Measurements from ENCODE around the gene TMEM72. TPM values are rescaled to one million over a fixed set of nuclear protein-coding genes. Genes with fewer than 3 reads are reported as not detected.

TMEM72 gene
- total and polyA plus RNA-seq, 2 donors (not counting 1 experiment from before 2014, with no cell fraction given) = not detected

DNA sequence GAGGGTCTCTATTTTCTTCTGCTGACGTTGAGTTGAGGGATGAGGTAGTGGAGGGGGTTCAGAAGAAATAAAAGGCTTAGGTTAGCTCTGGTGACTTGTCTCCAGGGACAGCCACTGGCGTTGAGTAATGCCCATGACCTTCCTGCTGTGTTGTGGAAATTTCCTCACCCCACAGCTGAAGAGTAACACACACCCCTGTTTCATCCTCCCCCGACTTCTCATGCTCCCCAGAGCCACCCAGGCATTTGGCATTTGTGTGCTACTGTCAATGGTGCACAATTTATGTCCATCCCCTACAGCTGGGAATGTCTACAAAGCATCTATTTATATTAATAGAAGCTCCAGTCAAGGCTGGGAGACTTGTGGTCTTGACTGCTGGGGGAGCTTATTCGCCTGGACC lies 4.7 kb upstream of the TMEM72 start:
- Histone ChIP-seq H3K27me3 (replicated peaks in 1 of 4; ENCODE audit: control extremely low read depth in 1 of 4, control insufficient read depth in 3 of 4, insufficient read depth in 4 of 4, low read length in 3 of 4) (peaks cover 0 to 3% (median 1%) of the 10 kb centered on the region in 4 experiments), H4K20me1 (ENCODE audit: control insufficient read depth, insufficient read depth, low read length, poor library complexity, severe bottlenecking) (no peaks in the 10 kb centered on the region), H3K79me2 (ENCODE audit: control insufficient read depth, insufficient read depth, low read length) (no peaks in the 10 kb centered on the region), H2AFZ (ENCODE audit: insufficient read depth, low read depth, low read length, poor library complexity, severe bottlenecking) (no peak overlapping the region), H3K9ac (ENCODE audit: low read length) (no peak overlapping the region), H3K9me3 (ENCODE audit: control extremely low read depth in 1 of 3, control insufficient read depth in 2 of 3, insufficient read depth in 1 of 3, low read length in 2 of 3) (peaks cover 0 to 4% (median 0%) of the 10 kb centered on the region in 3 donors), H3K4me3 (ENCODE audit: control extremely low read depth in 1 of 5, extremely low read depth in 1 of 5, insufficient read depth in 1 of 5, low read depth in 2 of 5, low read length in 4 of 5) (no peak overlapping the region), H3K4me2 (replicated peaks; ENCODE audit: low read depth, low read length, poor library complexity, severe bottlenecking) (no peak overlapping the region), H3K36me3 (replicated peaks in 1 of 2; ENCODE audit: control extremely low read depth in 1 of 2, control insufficient read depth in 1 of 2, extremely low read depth in 1 of 2, insufficient read depth in 2 of 2, low read length in 1 of 2) (no peaks in the 10 kb centered on the region), H3K4me1 (ENCODE audit: control insufficient read depth in 2 of 2, insufficient read depth in 2 of 2, low read length in 2 of 2) (no peaks in the 10 kb centered on the region), H3K27ac (ENCODE audit: low read length in 2 of 2) (no peak overlapping the region)
- POLR2A ChIA-PET = no interaction called here
- H3K9me3 Mint-ChIP-seq (ENCODE audit: insufficient read depth) = no peaks in the 10 kb centered on the region
- 30% methylated on average over 2 of the region's 4 CpGs for WGBS (ENCODE audit: insufficient coverage)
- H3K4me1 Mint-ChIP-seq = no peaks in the 10 kb centered on the region
- intact Hi-C loops (cut with micrococcal nuclease) = no loop called here
- TF ChIP-seq EZH2 (IDR thresholded peaks at IDR 0.05; ENCODE audit: borderline replicate concordance, insufficient read depth, low read depth, low read length, poor library complexity, severe bottlenecking) (no peak), CTCF (IDR thresholded peaks at IDR 0.05) (no peak)
- CTCF ChIA-PET = no interaction called here
- ATAC-seq (ENCODE audit: low read depth) = no peak
- peaks cover 17% of the 10 kb centered on the region for H3K27me3 Mint-ChIP-seq
- no peak for DNase-seq
- no peak overlapping the region for H3K27ac Mint-ChIP-seq
- H3K4me3 Mint-ChIP-seq = no peak overlapping the region

GRCh38 chr10:44907556-44907955 lies 3.6 kb upstream of the TMEM72 start:
- intact Hi-C loops (cut with micrococcal nuclease) = no loop called here
- H3K27me3 ChIP-seq (replicated peaks in 1 of 4; ENCODE audit: control extremely low read depth in 1 of 4, control insufficient read depth in 3 of 4, insufficient read depth in 4 of 4, low read length in 3 of 4) = peaks cover 0 to 3% (median 1%) of the 10 kb centered on the region in 4 experiments
- TF ChIP-seq CTCF (IDR thresholded peaks at IDR 0.05) = no peak
- peaks cover 0 to 4% (median 0%) of the 10 kb centered on the region in 3 donors for H3K9me3 ChIP-seq (ENCODE audit: control extremely low read depth in 1 of 3, control insufficient read depth in 2 of 3, insufficient read depth in 1 of 3, low read length in 2 of 3)
- H4K20me1 ChIP-seq (ENCODE audit: control insufficient read depth, insufficient read depth, low read length, poor library complexity, severe bottlenecking) = no peaks in the 10 kb centered on the region
- H3K36me3 ChIP-seq (replicated peaks in 1 of 2; ENCODE audit: control extremely low read depth in 1 of 2, control insufficient read depth in 1 of 2, extremely low read depth in 1 of 2, insufficient read depth in 2 of 2, low read length in 1 of 2) = no peaks in the 10 kb centered on the region
- ATAC-seq (ENCODE audit: low read depth) (no peak), DNase-seq (no peak)
- no peak overlapping the region for H3K27ac ChIP-seq (ENCODE audit: low read length in 2 of 2)
- no peaks in the 10 kb centered on the region for H3K4me1 ChIP-seq (ENCODE audit: control insufficient read depth in 2 of 2, insufficient read depth in 2 of 2, low read length in 2 of 2)
- no peak overlapping the region for H2AFZ ChIP-seq (ENCODE audit: insufficient read depth, low read depth, low read length, poor library complexity, severe bottlenecking)
- no peaks in the 10 kb centered on the region for H3K79me2 ChIP-seq (ENCODE audit: control insufficient read depth, insufficient read depth, low read length)
- H3K9ac ChIP-seq (ENCODE audit: low read length) = no peak overlapping the region
- H3K4me2 ChIP-seq (replicated peaks; ENCODE audit: low read depth, low read length, poor library complexity, severe bottlenecking) = no peak overlapping the region
- no peaks in the 10 kb centered on the region for H3K9me3 Mint-ChIP-seq (ENCODE audit: insufficient read depth)
- H3K4me3 ChIP-seq (ENCODE audit: control extremely low read depth in 1 of 5, extremely low read depth in 1 of 5, insufficient read depth in 1 of 5, low read depth in 2 of 5, low read length in 4 of 5) = no peak overlapping the region
- no peak overlapping the region for H3K4me3 Mint-ChIP-seq
- no peaks in the 10 kb centered on the region for H3K4me1 Mint-ChIP-seq
- peaks cover 10% of the 10 kb centered on the region for H3K27me3 Mint-ChIP-seq
- WGBS (ENCODE audit: insufficient coverage) = 100% methylated on average over 4 of the region's 7 CpGs
- ChIA-PET POLR2A (no interaction called here), CTCF (no interaction called here)
- H3K27ac Mint-ChIP-seq = no peak overlapping the region

All from B cell (primary cell).